MM.1S (cell line): ENCODE data around the gene CHPT1.

Experiments
- CTCF ChIP-seq: fragments of 300-600 bp; sonication (generic); IDR thresholded peaks from 2 replicates; pipeline ENCODE4 v1.5.1; 2016; ENCODE audit warnings: antibody characterized with exemption, low read length, mixed read lengths
- EZH2 ChIP-seq: fragments of 300-600 bp; sonication (generic); optimal IDR thresholded peaks from 2 replicates; pipeline ENCODE3; 2017; ENCODE audit warnings: low read depth, mild to moderate bottlenecking, antibody characterized with exemption, low read length, mixed read lengths
- EZH2phosphoT487 ChIP-seq: fragments of 300-600 bp; sonication (generic); IDR thresholded peaks from 2 replicates; pipeline ENCODE4 v1.6.1; 2018; ENCODE audit warnings: antibody characterized with exemption, low read length

GRCh38 chr12:101655393-101655792 is 42.0 kb upstream of the CHPT1 start:
- TF ChIP-seq CTCF (no peak), EZH2 (no peak), EZH2phosphoT487 (no peak)
